Activated effector memory CD4-positive, alpha-beta T cell treated with Interleukin-2 at 50 U/mL for 16 hours (primary cell): Measurements from ENCODE around the gene TRIM2.
A peak's percentile ranks its signal among the peaks of the same experiment; 100 is the strongest.

Experiments
- DNase-seq: peaks from one replicate; pipeline ENCODE4 v3.0.0-alpha.2; 2020

TRIM2 gene

GRCh38 chr4:153344131-153345011, 140.1 kb downstream of the TRIM2 start, which contains the start of gene MND1:
MND1 (plus strand) TSS chr4:153344688; CDS start chr4:153344738, 50 bp downstream.
- peak; percentile 85 for DNase-seq

- peak; percentile 33 for DNase-seq
Observed at GRCh38 chr4:153345012-153345981, 141.1 kb downstream of the TRIM2 start.

- DNase-seq = no peak
Observed at GRCh38 chr4:153346031-153346430, 141.8 kb downstream of the TRIM2 start.

- no peak for DNase-seq
Observed at GRCh38 chr4:153346563-153346962, 142.3 kb downstream of the TRIM2 start.

- DNase-seq = no peak
Observed at GRCh38 chr4:153347117-153347516, 142.9 kb downstream of the TRIM2 start.

GRCh38 chr4:153348006-153348405, 143.8 kb downstream of the TRIM2 start:
- no peak for DNase-seq

- no peak for DNase-seq
Observed at GRCh38 chr4:153349206-153349805, 145.1 kb downstream of the TRIM2 start.

- DNase-seq = no peak
Observed at GRCh38 chr4:153362184-153362583, 157.9 kb downstream of the TRIM2 start.

GRCh38 chr4:153364061-153364460, 159.8 kb downstream of the TRIM2 start:
- DNase-seq = no peak

- DNase-seq = no peak
Observed at GRCh38 chr4:153365003-153365402, 160.8 kb downstream of the TRIM2 start.

GRCh38 chr4:153366486-153366885, 162.2 kb downstream of the TRIM2 start:
- no peak for DNase-seq

GRCh38 chr4:153367092-153367491, 162.8 kb downstream of the TRIM2 start:
- no peak for DNase-seq

- no peak for DNase-seq
Observed at GRCh38 chr4:153369021-153369420, 164.8 kb downstream of the TRIM2 start.

- no peak for DNase-seq
Observed at GRCh38 chr4:153371701-153372234, 167.5 kb downstream of the TRIM2 start.

- no peak for DNase-seq
Observed at GRCh38 chr4:153372967-153373562, 168.8 kb downstream of the TRIM2 start.

- no peak for DNase-seq
Observed at GRCh38 chr4:153374442-153374841, 170.2 kb downstream of the TRIM2 start.

- no peak for DNase-seq
Observed at GRCh38 chr4:153375303-153375702, 171.1 kb downstream of the TRIM2 start.

GRCh38 chr4:153383131-153383530, 178.9 kb downstream of the TRIM2 start:
- DNase-seq = no peak

- no peak for DNase-seq
Observed at GRCh38 chr4:153384160-153384559, 179.9 kb downstream of the TRIM2 start.

- DNase-seq = no peak
Observed at GRCh38 chr4:153385784-153386183, 181.5 kb downstream of the TRIM2 start.

- no peak for DNase-seq
Observed at GRCh38 chr4:153387981-153388380, 183.7 kb downstream of the TRIM2 start.
